Choroid plexus epithelial cell (primary cell): ENCODE data around the gene F12.
"Not testable (repeated sequence)": the region's sequence is repeated elsewhere in the genome, so short reads cannot be mapped to it uniquely, and the experiment has no call there.

Experiments used
- DNase-seq: peaks from one replicate; pipeline ENCODE4 v3.0.0-alpha.2; 2010; ENCODE audit warnings: low read depth
- H3K4me3 ChIP-seq: 2 replicates; pipeline ENCODE4 v1.5.1; 2011; ENCODE audit warnings: low read depth, mild to moderate bottlenecking, control low read depth, low read length, moderate library complexity
- CTCF ChIP-seq: conservative IDR thresholded peaks from 2 replicates; pipeline ENCODE4 v1.5.1; 2011; ENCODE audit warnings: low read depth, mild to moderate bottlenecking, control low read depth, inconsistent platforms, low read length, moderate library complexity

F12 gene

GRCh38 chr5:177362292-177362609, 47.1 kb downstream of the F12 start:
- no peak for TF ChIP-seq CTCF
- H3K4me3 ChIP-seq, result no peak overlapping the region

GRCh38 chr5:177361418-177362291, 47.7 kb downstream of the F12 start:
- TF ChIP-seq CTCF, result no peak
- DNase-seq, result no peak
- H3K4me3 ChIP-seq, result no peak overlapping the region

More at GRCh38 chr5:177362292-177362609, 47.1 kb downstream of the F12 start:
- no peak for DNase-seq

- DNase-seq, H3K4me3 ChIP-seq: not testable (repeated sequence)
Measured at GRCh38 chr5:177360740-177361139, 48.6 kb downstream of the F12 start.

GRCh38 chr5:177359860-177360259, 49.5 kb downstream of the F12 start:
- no peak for DNase-seq
- no peak overlapping the region for H3K4me3 ChIP-seq
- TF ChIP-seq CTCF, result no peak

- no peak overlapping the region for H3K4me3 ChIP-seq
- no peak for TF ChIP-seq CTCF
- no peak for DNase-seq
Measured at GRCh38 chr5:177359451-177359851, 49.9 kb downstream of the F12 start.

GRCh38 chr5:177358370-177358819, 51.0 kb downstream of the F12 start:
- no peak overlapping the region for H3K4me3 ChIP-seq
- TF ChIP-seq CTCF, result no peak
- DNase-seq, result no peak

GRCh38 chr5:177357459-177358351, 51.7 kb downstream of the F12 start, which contains the start of gene RGS14:
TSS of gene RGS14 (plus strand) at chr5:177357924. CDS start at chr5:177358025, 101 bp downstream.
- DNase-seq, result peak; percentile 71
- TF ChIP-seq CTCF, result no peak
- no peak within 1 kb of the TSS for H3K4me3 ChIP-seq
